Middle frontal gyrus (tissue), 1 donor: ENCODE measurements around the gene MBP.

Experiments used
- DNase-seq: peaks from one replicate; pipeline ENCODE4 v3.0.0-alpha.2; 2015; ENCODE audit warnings: low spot score; ENCODE audit errors: extremely low spot score

MBP gene

GRCh38 chr18:77114415-77115191 is 18.0 kb downstream of the MBP start:
- DNase-seq: no peak

- DNase-seq: no peak
These were observed 18.5 kb downstream of the MBP start for GRCh38 chr18:77114152-77114414.

- no peak for DNase-seq
These were observed 19.0 kb downstream of the MBP start for GRCh38 chr18:77113361-77114151.

- no peak for DNase-seq
These were observed 19.9 kb downstream of the MBP start for GRCh38 chr18:77112747-77113092.

- DNase-seq: no peak
These were observed 20.4 kb downstream of the MBP start for GRCh38 chr18:77111951-77112746.

- no peak for DNase-seq
These were observed 21.1 kb downstream of the MBP start for GRCh38 chr18:77111449-77111848.

GRCh38 chr18:77110936-77111335 is 21.6 kb downstream of the MBP start:
- no peak for DNase-seq

- DNase-seq: no peak
These were observed 22.2 kb downstream of the MBP start for GRCh38 chr18:77110400-77110799.

GRCh38 chr18:77109648-77110019 is 22.9 kb downstream of the MBP start:
- DNase-seq: no peak

- no peak for DNase-seq
These were observed 23.5 kb downstream of the MBP start for GRCh38 chr18:77108821-77109647.

GRCh38 chr18:77108001-77108692 is 24.4 kb downstream of the MBP start:
- DNase-seq: peak; percentile 24

- no peak for DNase-seq
These were observed 25.3 kb downstream of the MBP start for GRCh38 chr18:77107292-77107691.

- no peak for DNase-seq
These were observed 26.3 kb downstream of the MBP start for GRCh38 chr18:77106331-77106730.

- no peak for DNase-seq
These were observed 26.9 kb downstream of the MBP start for GRCh38 chr18:77105680-77106079.

GRCh38 chr18:77105028-77105427 is 27.6 kb downstream of the MBP start:
- DNase-seq: no peak

GRCh38 chr18:77103991-77104531 is 28.5 kb downstream of the MBP start:
- no peak for DNase-seq

GRCh38 chr18:77103187-77103850 is 29.3 kb downstream of the MBP start:
- DNase-seq: no peak

- no peak for DNase-seq
These were observed 30.1 kb downstream of the MBP start for GRCh38 chr18:77102259-77103040.
